K562 (cell line): ENCODE results near the gene PEAR1. TPM values are rescaled to one million over a fixed set of nuclear protein-coding genes. Genes with fewer than 3 reads are reported as not detected.

Experiments used
- ATF3 ChIP-seq, 2 experiments: fragments of 450-650 bp in 1 of 2; sonication (generic) in 1 of 2; formaldehyde crosslinking in 1 of 2; IDR thresholded peaks in 1 of 2; conservative IDR thresholded peaks in 1 of 2; 2 replicates each; pipeline versions ENCODE4 v1.6.1 to v1.8.1; 2016 to 2023; ENCODE audit warnings: mild to moderate bottlenecking in 2 of 2, moderate library complexity in 2 of 2, inconsistent platforms in 1 of 2, missing genetic modification reagents in 1 of 2
- BRD4 ChIP-seq: fragments of 200-600 bp; sonication (generic); IDR thresholded peaks from 2 replicates; pipeline ENCODE4 v1.6.1; 2017; ENCODE audit warnings: inconsistent platforms
- CHAMP1 ChIP-seq: fragments of 450-650 bp; IDR thresholded peaks from 2 replicates; pipeline ENCODE4 v1.6.1; 2016; ENCODE audit warnings: mild to moderate bottlenecking
- POLR2A ChIP-seq: fragments of 450-650 bp; conservative IDR thresholded peaks from 2 replicates; pipeline ENCODE4 v1.6.1; 2016
- RNF2 ChIP-seq: sonication (generic); IDR thresholded peaks from 2 replicates; pipeline ENCODE4 v1.6.1; 2016
- SMAD4 ChIP-seq: fragments of 250-450 bp; sonication (Bioruptor Pico); conservative IDR thresholded peaks from 2 replicates; pipeline ENCODE4 v1.8.0; 2021; ENCODE audit warnings: inconsistent platforms, mild to moderate bottlenecking, moderate library complexity
- TARDBP ChIP-seq: fragments of 450-650 bp; IDR thresholded peaks from 2 replicates; pipeline ENCODE4 v1.6.1; 2016
- U2AF2 ChIP-seq: fragments of 200-400 bp; formaldehyde crosslinking; optimal IDR thresholded peaks from 2 replicates; pipeline ENCODE3; 2017; ENCODE audit warnings: low read depth, mild to moderate bottlenecking, low read length
- ZC3H4 ChIP-seq: sonication (generic); formaldehyde crosslinking; IDR thresholded peaks from 2 replicates; pipeline ENCODE4 v1.9.0; 2021; ENCODE audit warnings: missing genetic modification reagents, borderline replicate concordance
- ZNF398 ChIP-seq: fragments of 250-450 bp; sonication (Bioruptor Pico); IDR thresholded peaks from 2 replicates; pipeline ENCODE4 v1.8.0; 2021; ENCODE audit warnings: moderate library complexity, mild to moderate bottlenecking, inconsistent platforms
- ZNF449 ChIP-seq: fragments of 250-450 bp; sonication (Bioruptor Pico); IDR thresholded peaks from 2 replicates; pipeline ENCODE4 v1.8.0; 2022; ENCODE audit warnings: moderate library complexity, mild to moderate bottlenecking, inconsistent platforms
- ZNF512 ChIP-seq: IDR thresholded peaks from 2 replicates; pipeline ENCODE4 v1.6.1; 2016; ENCODE audit warnings: missing genetic modification characterization, missing compliant biosample characterization
- ZNF740 ChIP-seq, 3 experiments: fragments of 200-800 bp in 1 of 3; sonication (Bioruptor generic) in 1 of 3; sonication (generic) in 1 of 3; formaldehyde crosslinking in 1 of 3; IDR thresholded peaks; 2 replicates each; pipeline versions ENCODE4 v1.6.1 to v1.8.0; 2016 to 2022; ENCODE audit warnings: mild to moderate bottlenecking in 2 of 3, missing compliant biosample characterization in 2 of 3, missing genetic modification characterization in 2 of 3, missing genetic modification reagents in 1 of 3
- polyA plus RNA-seq, 8 experiments: library from polyadenylated mRNA; depleted of rRNA in 4 of 8; stranded (reverse) in 5 of 8; unstranded in 3 of 8; fragments of >200 nt; fragmentation: Nextera tagmentation in 2 of 8; fragmentation: Illumina TruSeq in 1 of 8; extraction: Ambion mirVana in 2 of 8; extraction: Trizol in 1 of 8; gene quantifications; 2 replicates each; pipeline versions ENCODE4 v1.2.1 to v1.2.3, GENCODE V29; 2011 to 2014; ENCODE audit warnings: inconsistent platforms in 1 of 8, missing spikeins in 1 of 8
- total RNA-seq, 7 experiments: library from RNA; depleted of rRNA in 6 of 7; stranded (reverse); fragments of >200 nt in 6 of 7; fragmentation: Illumina TruSeq in 2 of 7; extraction: Trizol in 2 of 7; gene quantifications; 2 replicates each; pipeline versions ENCODE4 v1.2.1 to v1.2.3, GENCODE V29; 2011 to 2021; ENCODE audit warnings: low replicate concordance in 1 of 7

The PEAR1 gene
- total and polyA plus RNA-seq, 9 of the 15 experiments (the other 6 are each of a cell fraction or from before 2014, with no cell fraction given) = 0.87 to 13.9 (median 6.1) TPM

GRCh38 chr1:156912861-156913808 lies 19.6 kb downstream of the PEAR1 start (continued):
- no peak for TF ChIP-seq CHAMP1
- no peak for TF ChIP-seq ZNF449
- no peak for TF ChIP-seq ZNF512 (tag)
- TF ChIP-seq TARDBP = no peak
- no peak for TF ChIP-seq ZC3H4
- TF ChIP-seq BRD4 = no peak
- TF ChIP-seq U2AF2 = no peak
- peak; percentile 76 for TF ChIP-seq ATF3 (IDR thresholded peaks at IDR 0.05)
- TF ChIP-seq ATF3 (CRISPR knock-in tag; conservative IDR thresholded peaks at IDR 0.05) = no peak
- no peak for TF ChIP-seq ZNF398 (CRISPR knock-in tag)
- TF ChIP-seq ZNF740 (CRISPR knock-in tag; IDR thresholded peaks at IDR 0.05) = peak; percentile 81
- TF ChIP-seq ZNF740 (tag; IDR thresholded peaks at IDR 0.05) = no peak
- no peak for TF ChIP-seq SMAD4 (CRISPR knock-in tag)
- 0 out of 2 replicates have a peak, but pooled peaks have one; percentile 48 for TF ChIP-seq POLR2A
- TF ChIP-seq RNF2 = peak; percentile 65; the same call in 1 of the 2 replicates
